DND-41 (cell line): ENCODE results near the gene ACSL5.

Experiments
- ATAC-seq: fragments of 200-7000 bp; cut with Tn5 transposase; 3 replicates; pipeline ENCODE4 v1.9.1; 2021; ENCODE audit warnings: low read depth; ENCODE audit not compliant: insufficient read depth
- DNase-seq: peaks from one replicate; pipeline ENCODE4 v3.0.0-alpha.2; 2020
- H2AFZ ChIP-seq: 2 replicates; pipeline ENCODE4 v1.6.0; 2012; ENCODE audit warnings: low read depth, low read length
- H3K27ac ChIP-seq: 2 replicates; pipeline ENCODE4 v1.5.1; 2012; ENCODE audit warnings: low read length, inconsistent platforms
- H3K27me3 ChIP-seq: fragments of 200-600 bp; sonication (generic); 2 replicates; pipeline ENCODE4 v1.6.0; 2012; ENCODE audit warnings: low read length, mild to moderate bottlenecking, inconsistent platforms; ENCODE audit not compliant: insufficient read depth, poor library complexity
- H3K36me3 ChIP-seq: 2 replicates; pipeline ENCODE4 v1.5.1; 2012; ENCODE audit warnings: low read length, inconsistent platforms; ENCODE audit not compliant: insufficient read depth
- H3K4me1 ChIP-seq: 2 replicates; pipeline ENCODE4 v1.5.1; 2012; ENCODE audit warnings: mild to moderate bottlenecking, low read length; ENCODE audit not compliant: insufficient read depth
- H3K4me2 ChIP-seq: 2 replicates; pipeline ENCODE4 v1.6.0; 2012; ENCODE audit warnings: mild to moderate bottlenecking, moderate library complexity, low read length, inconsistent platforms; ENCODE audit not compliant: insufficient read depth
- H3K4me3 ChIP-seq, 2 experiments: fragments of 200-600 bp in 1 of 2; shearing (Covaris generic) in 1 of 2; 2 replicates each; pipeline ENCODE4 v1.5.1; 2012 to 2016; ENCODE audit warnings: inconsistent platforms in 2 of 2, low read length in 2 of 2, mild to moderate bottlenecking in 2 of 2, low read depth in 1 of 2, moderate library complexity in 1 of 2
- H3K79me2 ChIP-seq: 2 replicates; pipeline ENCODE4 v1.6.0; 2012; ENCODE audit warnings: low read length, inconsistent platforms; ENCODE audit not compliant: insufficient read depth
- H3K9ac ChIP-seq: 2 replicates; pipeline ENCODE4 v1.6.0; 2012; ENCODE audit warnings: low read depth, mild to moderate bottlenecking, inconsistent platforms, low read length, moderate library complexity
- H3K9me3 ChIP-seq: 2 replicates; pipeline ENCODE4 v1.5.1; 2012; ENCODE audit warnings: low read length, moderate library complexity, mild to moderate bottlenecking, inconsistent platforms; ENCODE audit not compliant: insufficient read depth, severe bottlenecking
- H4K20me1 ChIP-seq: 2 replicates; pipeline ENCODE4 v1.6.0; 2012; ENCODE audit warnings: low read length; ENCODE audit not compliant: insufficient read depth
- CTCF ChIP-seq: IDR thresholded peaks from 2 replicates; pipeline ENCODE4 v1.5.1; 2012; ENCODE audit warnings: borderline replicate concordance, low read length, moderate library complexity, mild to moderate bottlenecking; ENCODE audit not compliant: poor library complexity, severe bottlenecking; ENCODE audit errors: extremely low read depth
- EZH2 ChIP-seq: IDR thresholded peaks from 3 replicates; pipeline ENCODE4 v1.6.1; 2012; ENCODE audit warnings: borderline replicate concordance, low read depth, mild to moderate bottlenecking, moderate library complexity, low read length, inconsistent platforms; ENCODE audit not compliant: severe bottlenecking

Gene ACSL5

GRCh38 chr10:112395809-112396530, 22.1 kb downstream of the ACSL5 start:
- Histone ChIP-seq H3K4me2 (no peak overlapping the region), H3K79me2 (no peaks in the 10 kb centered on the region), H3K9ac (no peak overlapping the region), H3K4me1 (no peaks in the 10 kb centered on the region), H3K4me3 (no peak overlapping the region), H3K9me3 (no peaks in the 10 kb centered on the region), H3K36me3 (peaks cover 34% of the 10 kb centered on the region), H3K27ac (no peak overlapping the region), H3K27me3 (no peaks in the 10 kb centered on the region), H2AFZ (no peak overlapping the region), H4K20me1 (no peaks in the 10 kb centered on the region)
- TF ChIP-seq EZH2 (no peak), CTCF (no peak)
- ATAC-seq: no peak
- no peak for DNase-seq

- H3K4me2 ChIP-seq: no peak overlapping the region
- no peaks in the 10 kb centered on the region for H3K4me1 ChIP-seq
- H3K4me3 ChIP-seq: no peak overlapping the region
- H3K79me2 ChIP-seq: no peaks in the 10 kb centered on the region
- H2AFZ ChIP-seq: no peak overlapping the region
- no peak overlapping the region for H3K27ac ChIP-seq
- no peak overlapping the region for H3K9ac ChIP-seq
- ATAC-seq: no peak
- DNase-seq: no peak
- H4K20me1 ChIP-seq: no peaks in the 10 kb centered on the region
- no peaks in the 10 kb centered on the region for H3K27me3 ChIP-seq
- H3K36me3 ChIP-seq: peaks cover 37% of the 10 kb centered on the region
- H3K9me3 ChIP-seq: no peaks in the 10 kb centered on the region
- no peak for TF ChIP-seq CTCF
- no peak for TF ChIP-seq EZH2
These were observed 23.7 kb downstream of the ACSL5 start for GRCh38 chr10:112397592-112397991.

- H3K4me1 ChIP-seq: no peaks in the 10 kb centered on the region
- H3K9me3 ChIP-seq: no peaks in the 10 kb centered on the region
- no peaks in the 10 kb centered on the region for H3K79me2 ChIP-seq
- no peak overlapping the region for H2AFZ ChIP-seq
- H3K27ac ChIP-seq: no peak overlapping the region
- no peak for ATAC-seq
- no peaks in the 10 kb centered on the region for H3K27me3 ChIP-seq
- H3K9ac ChIP-seq: no peak overlapping the region
- H3K36me3 ChIP-seq: peaks cover 60% of the 10 kb centered on the region; the same call in 1 of the 2 replicates
- DNase-seq: no peak
- H4K20me1 ChIP-seq: no peaks in the 10 kb centered on the region
- TF ChIP-seq CTCF (no peak), EZH2 (no peak)
- H3K4me3 ChIP-seq: no peak overlapping the region
- no peak overlapping the region for H3K4me2 ChIP-seq
These were observed 29.0 kb downstream of the ACSL5 start for GRCh38 chr10:112402917-112403316.
